ENCODE measurements around the gene ATE1. TPM values are rescaled to one million over a fixed set of nuclear protein-coding genes. Genes with fewer than 3 reads are reported as not detected.

The ATE1 gene
- total RNA-seq, 3 donors from 2014 or later: 25.0 to 46.8 (median 29.5) TPM

DNA sequence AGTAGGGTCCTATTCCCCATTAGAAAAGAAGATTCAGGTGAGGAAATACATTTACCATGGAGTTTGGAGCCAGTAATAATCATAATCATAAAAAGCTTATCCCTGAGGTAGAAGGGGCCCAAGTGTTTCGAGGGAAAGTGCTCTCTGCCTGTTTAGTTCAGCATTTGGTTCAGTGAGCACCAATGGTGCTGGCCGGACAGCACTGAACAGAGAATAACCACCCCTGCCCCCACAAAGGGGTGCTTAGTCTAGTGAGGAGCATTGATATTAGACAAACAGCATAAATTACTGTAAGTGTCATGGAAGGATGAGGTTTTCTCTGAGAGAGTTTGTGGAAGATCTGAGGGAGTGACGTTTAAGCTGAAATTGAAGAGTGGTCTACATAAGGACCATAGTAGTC lies 21.6 kb upstream of the ATE1 start:
- no peaks in the 10 kb centered on the region for H3K4me1 ChIP-seq
- intact Hi-C loops (cut with DNase I; ENCODE audit: low total_unique reads): no loop called here
- no peak overlapping the region for H3K4me3 ChIP-seq
- no peaks in the 10 kb centered on the region for H3K36me3 ChIP-seq
- no peak overlapping the region for H3K27ac ChIP-seq
- TF ChIP-seq POLR2A (IDR thresholded peaks at IDR 0.05) (no peak), POLR2AphosphoS5 (IDR thresholded peaks at IDR 0.05) (no peak)
- TF ChIP-seq, protein P1, sequence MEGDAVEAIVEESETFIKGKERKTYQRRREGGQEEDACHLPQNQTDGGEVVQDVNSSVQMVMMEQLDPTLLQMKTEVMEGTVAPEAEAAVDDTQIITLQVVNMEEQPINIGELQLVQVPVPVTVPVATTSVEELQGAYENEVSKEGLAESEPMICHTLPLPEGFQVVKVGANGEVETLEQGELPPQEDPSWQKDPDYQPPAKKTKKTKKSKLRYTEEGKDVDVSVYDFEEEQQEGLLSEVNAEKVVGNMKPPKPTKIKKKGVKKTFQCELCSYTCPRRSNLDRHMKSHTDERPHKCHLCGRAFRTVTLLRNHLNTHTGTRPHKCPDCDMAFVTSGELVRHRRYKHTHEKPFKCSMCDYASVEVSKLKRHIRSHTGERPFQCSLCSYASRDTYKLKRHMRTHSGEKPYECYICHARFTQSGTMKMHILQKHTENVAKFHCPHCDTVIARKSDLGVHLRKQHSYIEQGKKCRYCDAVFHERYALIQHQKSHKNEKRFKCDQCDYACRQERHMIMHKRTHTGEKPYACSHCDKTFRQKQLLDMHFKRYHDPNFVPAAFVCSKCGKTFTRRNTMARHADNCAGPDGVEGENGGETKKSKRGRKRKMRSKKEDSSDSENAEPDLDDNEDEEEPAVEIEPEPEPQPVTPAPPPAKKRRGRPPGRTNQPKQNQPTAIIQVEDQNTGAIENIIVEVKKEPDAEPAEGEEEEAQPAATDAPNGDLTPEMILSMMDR (IDR thresholded peaks at IDR 0.05): no peak
- no peak for DNase-seq (ENCODE audit: low spot score in 2 of 2)
- H3K9me3 ChIP-seq: no peaks in the 10 kb centered on the region
- no peaks in the 10 kb centered on the region for H3K27me3 ChIP-seq

DNA sequence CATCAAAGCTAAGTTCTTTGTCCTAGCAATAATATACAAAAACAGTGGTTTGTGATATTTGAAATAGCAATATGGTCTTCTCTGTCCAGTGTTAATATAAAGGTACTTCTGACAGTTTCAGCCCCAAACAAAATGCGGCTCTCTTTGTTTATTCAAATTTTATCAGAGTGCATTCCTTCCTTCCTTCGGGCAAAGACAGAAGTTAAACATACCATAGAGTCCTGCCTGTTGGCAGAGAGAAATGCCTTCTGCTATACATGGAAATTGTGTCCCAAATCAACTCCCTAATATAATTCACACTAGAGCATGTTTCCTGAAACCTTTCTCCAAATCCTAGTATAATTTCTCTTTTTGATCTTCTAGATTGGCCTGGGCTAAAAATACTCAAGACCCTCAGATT lies 21.2 kb upstream of the ATE1 start:
- DNase-seq (ENCODE audit: low spot score in 2 of 2): no peak
- Histone ChIP-seq H3K27me3 (no peaks in the 10 kb centered on the region), H3K4me3 (no peak overlapping the region), H3K36me3 (no peaks in the 10 kb centered on the region), H3K9me3 (no peaks in the 10 kb centered on the region), H3K27ac (no peak overlapping the region), H3K4me1 (no peaks in the 10 kb centered on the region)
- TF ChIP-seq POLR2AphosphoS5 (IDR thresholded peaks at IDR 0.05) (no peak), POLR2A (IDR thresholded peaks at IDR 0.05) (no peak)
- TF ChIP-seq, protein P1 (IDR thresholded peaks at IDR 0.05): no peak
- intact Hi-C loops (cut with DNase I; ENCODE audit: low total_unique reads): no loop called here

DNA sequence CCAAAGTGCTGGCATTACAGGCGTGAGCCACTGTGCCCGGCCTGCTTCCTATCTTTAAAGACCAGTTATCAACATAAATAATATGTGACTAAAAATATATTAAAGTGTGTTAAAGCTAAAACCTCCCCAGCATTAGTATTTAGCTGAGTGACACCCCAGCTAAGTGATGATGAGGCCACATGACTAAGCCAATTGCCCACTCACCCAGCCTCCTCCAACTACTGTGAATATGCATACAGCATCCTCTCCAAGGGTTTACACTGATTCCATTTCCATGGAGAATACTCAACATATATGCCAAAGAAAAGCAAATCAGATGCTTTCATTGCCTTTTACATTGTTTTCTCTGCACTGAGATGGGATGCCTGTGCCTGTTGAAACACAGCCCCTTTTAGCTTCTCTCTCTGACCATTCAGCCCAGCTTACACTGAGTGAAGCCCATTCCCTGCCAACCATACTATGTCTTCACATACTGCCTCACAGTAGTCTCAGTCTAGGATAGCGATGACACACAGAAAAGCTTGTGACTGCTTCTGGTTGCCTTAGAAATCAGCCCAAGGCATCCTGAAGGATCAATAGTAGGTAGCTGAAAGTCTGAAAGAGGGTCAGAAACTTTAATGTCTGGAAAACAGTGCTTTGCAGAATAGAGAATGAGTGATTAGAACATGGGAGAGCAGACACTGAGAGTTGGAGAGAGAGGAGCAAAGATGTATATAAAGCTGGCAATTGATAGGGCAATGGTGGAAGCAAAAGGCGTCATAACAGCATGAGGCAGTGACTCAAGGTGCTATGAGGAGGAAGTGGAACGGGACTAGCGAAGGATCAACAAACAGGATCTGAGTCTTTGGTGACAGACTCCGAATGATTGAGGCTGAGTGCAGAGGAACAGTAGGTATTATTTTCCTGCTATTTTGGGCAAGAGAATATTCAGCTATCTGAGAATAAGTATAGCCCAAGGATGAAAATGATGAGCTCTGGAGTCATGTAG lies 19.8 kb upstream of the ATE1 start:
- Histone ChIP-seq H3K27me3 (no peaks in the 10 kb centered on the region), H3K36me3 (no peaks in the 10 kb centered on the region), H3K4me3 (no peak overlapping the region), H3K4me1 (peaks cover 0 to 5% of the 10 kb centered on the region in 2 donors), H3K9me3 (no peaks in the 10 kb centered on the region), H3K27ac (no peak overlapping the region)
- TF ChIP-seq, protein P1 (IDR thresholded peaks at IDR 0.05): no peak
- TF ChIP-seq POLR2AphosphoS5 (IDR thresholded peaks at IDR 0.05) (no peak), POLR2A (IDR thresholded peaks at IDR 0.05) (no peak)
- intact Hi-C loops (cut with DNase I; ENCODE audit: low total_unique reads): no loop called here
- DNase-seq (ENCODE audit: low spot score in 2 of 2): no peak

DNA sequence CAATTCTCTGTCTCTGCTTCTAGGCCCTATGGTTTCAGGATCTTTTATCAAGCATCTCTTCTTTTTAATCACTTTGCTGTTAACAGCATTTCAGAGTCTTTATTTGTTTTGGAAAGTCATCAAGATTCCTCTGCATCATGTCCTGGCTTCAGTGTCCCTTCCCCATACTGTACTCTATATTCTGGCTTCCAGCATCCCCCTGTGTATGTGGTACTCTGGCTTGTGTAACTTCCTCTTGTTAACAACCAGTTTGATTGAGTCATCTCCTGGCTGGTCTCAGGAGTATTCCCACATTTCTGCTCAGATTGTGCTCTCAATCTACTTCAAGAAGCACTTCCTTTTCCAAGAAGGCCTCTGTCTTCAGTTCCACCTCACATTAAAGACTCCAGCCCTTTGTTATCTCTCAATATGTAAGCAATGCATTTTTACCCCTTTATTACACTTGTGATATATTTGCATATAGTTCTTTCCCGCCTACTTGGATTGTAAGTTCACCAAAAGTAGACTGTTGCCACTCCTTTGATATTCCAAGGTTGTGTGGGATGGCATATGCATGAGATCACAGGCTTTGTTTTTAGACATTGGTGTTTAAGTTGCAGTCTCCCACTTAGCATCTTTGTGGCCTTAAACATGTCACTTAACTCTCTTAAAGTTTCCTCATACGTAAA lies 15.1 kb upstream of the ATE1 start:
- Histone ChIP-seq H3K36me3 (no peaks in the 10 kb centered on the region), H3K4me1 (peaks cover 0 to 7% of the 10 kb centered on the region in 2 donors), H3K27me3 (no peaks in the 10 kb centered on the region), H3K27ac (peak overlapping the region in 1 of 2 donors; percentile 44), H3K4me3 (no peak overlapping the region), H3K9me3 (no peaks in the 10 kb centered on the region)
- intact Hi-C loops (cut with DNase I; ENCODE audit: low total_unique reads): no loop called here
- no peak for DNase-seq (ENCODE audit: low spot score in 2 of 2)
- TF ChIP-seq POLR2A (IDR thresholded peaks at IDR 0.05) (no peak), POLR2AphosphoS5 (IDR thresholded peaks at IDR 0.05) (no peak)
- TF ChIP-seq, protein P1 (IDR thresholded peaks at IDR 0.05): no peak

DNA sequence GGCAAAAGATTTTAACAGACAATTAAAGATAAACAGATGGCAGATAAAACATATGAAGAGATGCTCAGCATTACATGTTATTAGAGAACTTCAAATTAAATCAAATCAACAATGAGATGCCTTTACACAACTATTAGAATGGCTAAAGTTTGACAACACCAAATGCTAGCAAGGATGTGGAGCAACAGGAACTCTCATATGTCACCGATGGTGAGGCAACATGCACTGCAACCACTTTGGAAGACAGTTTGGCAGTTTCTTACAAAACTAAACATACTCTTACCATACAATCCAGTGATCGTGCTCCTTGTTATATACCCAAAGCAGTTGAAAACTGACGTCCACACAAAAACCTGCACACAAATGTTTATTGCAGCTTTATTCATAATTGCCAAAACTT lies 13.7 kb upstream of the ATE1 start:
- DNase-seq (ENCODE audit: low spot score in 2 of 2): no peak
- no peaks in the 10 kb centered on the region for H3K36me3 ChIP-seq
- no peaks in the 10 kb centered on the region for H3K27me3 ChIP-seq
- peaks cover 0 to 7% of the 10 kb centered on the region in 2 donors for H3K4me1 ChIP-seq
- no peak overlapping the region for H3K27ac ChIP-seq
- no peaks in the 10 kb centered on the region for H3K9me3 ChIP-seq
- no peak overlapping the region for H3K4me3 ChIP-seq
- TF ChIP-seq, protein P1 (IDR thresholded peaks at IDR 0.05): no peak
- TF ChIP-seq POLR2AphosphoS5 (IDR thresholded peaks at IDR 0.05) (no peak), POLR2A (IDR thresholded peaks at IDR 0.05) (no peak)
- intact Hi-C loops (cut with DNase I; ENCODE audit: low total_unique reads): no loop called here

All from breast epithelium (tissue), 4 donors.